WERI-Rb-1 (cell line): ENCODE results near the gene RTEL1.
"Not testable (repeated sequence)": the region's sequence is repeated elsewhere in the genome, so short reads cannot be mapped to it uniquely, and the experiment has no call there.

Experiments used
- DNase-seq: peaks from one replicate; pipeline ENCODE4 v3.0.0-alpha.2; 2020
- H3K27ac ChIP-seq: fragments of 250-450 bp; sonication (Bioruptor Pico); 2 replicates; pipeline ENCODE4 v1.5.1; 2020; ENCODE audit warnings: mild to moderate bottlenecking, moderate library complexity
- H3K27me3 ChIP-seq: fragments of 250-450 bp; sonication (Bioruptor Pico); 2 replicates; pipeline ENCODE4 v1.5.1; 2021; ENCODE audit warnings: mild to moderate bottlenecking, low read depth, moderate library complexity; ENCODE audit not compliant: insufficient read depth, severe bottlenecking
- H3K36me3 ChIP-seq: fragments of 250-450 bp; sonication (Bioruptor Pico); 2 replicates; pipeline ENCODE4 v1.5.1; 2020; ENCODE audit warnings: mild to moderate bottlenecking, moderate library complexity
- H3K4me3 ChIP-seq: 2 replicates; pipeline ENCODE4 v1.5.1; 2011; ENCODE audit warnings: low read depth, mild to moderate bottlenecking, control low read depth, low read length
- H3K9me3 ChIP-seq: fragments of 250-450 bp; sonication (Bioruptor Pico); 2 replicates; pipeline ENCODE4 v1.5.1; 2021; ENCODE audit warnings: mild to moderate bottlenecking, moderate library complexity; ENCODE audit not compliant: severe bottlenecking
- TF ChIP-seq, protein P1 (sequence below): IDR thresholded peaks from 2 replicates; pipeline ENCODE4 v1.5.1; 2011; ENCODE audit warnings: low read depth, mild to moderate bottlenecking, control low read depth, inconsistent platforms, low read length

The RTEL1 gene

DNA sequence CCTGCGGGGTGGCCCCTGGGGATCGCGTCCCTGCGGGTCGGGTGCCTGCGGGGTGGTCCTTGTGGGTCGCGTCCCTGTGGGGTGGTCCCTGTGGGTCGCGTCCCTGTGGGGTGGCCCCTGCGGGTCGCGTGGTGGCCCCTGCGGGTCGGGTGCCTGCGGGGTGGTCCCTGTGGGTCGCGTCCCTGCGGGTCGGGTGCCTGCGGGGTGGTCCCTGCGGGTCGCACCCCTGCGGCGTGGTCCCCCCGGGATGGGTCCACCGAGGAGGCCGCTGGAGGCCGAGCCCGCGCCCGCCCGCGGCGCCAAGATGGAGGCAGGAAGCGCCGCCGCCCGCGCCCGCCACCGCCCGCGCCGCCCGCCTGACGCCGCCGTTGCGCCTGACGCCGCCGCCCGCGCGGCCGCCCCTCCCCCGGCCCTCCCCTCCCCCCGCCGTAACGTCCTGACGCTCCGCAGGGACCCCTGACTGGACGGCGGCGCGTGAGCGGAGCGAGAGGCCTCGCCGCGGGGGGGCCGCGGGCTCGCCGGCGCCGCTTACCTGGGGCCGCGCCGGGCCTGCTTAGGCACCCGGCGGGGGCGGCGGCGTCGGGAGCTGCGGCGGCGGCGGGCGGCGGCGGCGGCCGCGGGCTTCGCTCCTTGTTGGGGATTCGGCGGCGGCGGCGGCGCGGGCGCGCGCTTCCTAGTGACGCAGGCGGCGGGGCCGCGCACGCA, 31.5 kb upstream of the RTEL1 start, which contains the start of gene GMEB2:
GMEB2 (minus strand) TSS at position 678 of the 705 bp plus-strand sequence. CDS start 7,704 bp downstream, outside the sequence.
- H3K27ac ChIP-seq, result peak within 1 kb of the TSS; percentile 99
- DNase-seq, result peak; percentile 74
- TF ChIP-seq, protein P1, sequence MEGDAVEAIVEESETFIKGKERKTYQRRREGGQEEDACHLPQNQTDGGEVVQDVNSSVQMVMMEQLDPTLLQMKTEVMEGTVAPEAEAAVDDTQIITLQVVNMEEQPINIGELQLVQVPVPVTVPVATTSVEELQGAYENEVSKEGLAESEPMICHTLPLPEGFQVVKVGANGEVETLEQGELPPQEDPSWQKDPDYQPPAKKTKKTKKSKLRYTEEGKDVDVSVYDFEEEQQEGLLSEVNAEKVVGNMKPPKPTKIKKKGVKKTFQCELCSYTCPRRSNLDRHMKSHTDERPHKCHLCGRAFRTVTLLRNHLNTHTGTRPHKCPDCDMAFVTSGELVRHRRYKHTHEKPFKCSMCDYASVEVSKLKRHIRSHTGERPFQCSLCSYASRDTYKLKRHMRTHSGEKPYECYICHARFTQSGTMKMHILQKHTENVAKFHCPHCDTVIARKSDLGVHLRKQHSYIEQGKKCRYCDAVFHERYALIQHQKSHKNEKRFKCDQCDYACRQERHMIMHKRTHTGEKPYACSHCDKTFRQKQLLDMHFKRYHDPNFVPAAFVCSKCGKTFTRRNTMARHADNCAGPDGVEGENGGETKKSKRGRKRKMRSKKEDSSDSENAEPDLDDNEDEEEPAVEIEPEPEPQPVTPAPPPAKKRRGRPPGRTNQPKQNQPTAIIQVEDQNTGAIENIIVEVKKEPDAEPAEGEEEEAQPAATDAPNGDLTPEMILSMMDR, result no peak
- H3K4me3 ChIP-seq, result peak within 1 kb of the TSS; percentile 66
- peaks cover 12% of the 10 kb centered on the region for H3K36me3 ChIP-seq
- H3K9me3 ChIP-seq, result peaks cover 3% of the 10 kb centered on the region
- no peaks in the 10 kb centered on the region for H3K27me3 ChIP-seq

DNA sequence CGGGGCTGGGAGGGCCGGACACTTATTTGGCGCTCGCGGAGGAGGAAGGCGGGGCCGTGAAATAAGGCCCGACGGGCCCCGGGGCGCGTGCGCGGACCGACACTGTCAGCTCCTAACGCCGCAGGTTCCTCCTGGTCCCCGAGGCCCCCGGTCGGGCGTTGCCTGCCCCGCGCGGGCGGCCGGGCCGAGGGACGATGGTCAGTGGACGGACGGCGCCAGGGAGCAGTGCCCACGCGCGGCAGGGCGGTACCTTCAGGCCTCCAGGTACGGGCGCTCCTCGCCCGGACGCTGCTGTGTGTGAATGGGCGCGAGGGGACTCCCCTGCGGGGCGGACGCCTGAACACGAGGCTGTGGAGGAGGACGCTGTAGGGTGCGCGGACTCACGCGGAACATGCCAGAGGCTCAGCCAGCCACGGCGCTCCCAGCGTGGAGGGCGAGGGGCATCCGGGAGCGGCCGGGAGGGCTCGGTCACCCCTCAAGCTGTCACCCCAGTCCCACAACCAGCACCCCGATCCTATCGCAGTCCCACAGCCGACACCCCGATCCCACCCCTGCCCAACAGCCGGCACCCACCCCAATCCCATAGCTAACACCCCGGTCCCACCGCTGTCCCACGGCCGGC, 30.9 kb upstream of the RTEL1 start:
- Histone ChIP-seq H3K9me3 (peaks cover 3% of the 10 kb centered on the region), H3K27ac (peak overlapping the region; percentile 99)
- TF ChIP-seq, protein P1, result no peak

GRCh38 chr20:63627751-63628245, 30.3 kb upstream of the RTEL1 start:
- Histone ChIP-seq H3K4me3 (peak overlapping the region; percentile 64), H3K36me3 (peaks cover 12% of the 10 kb centered on the region), H3K9me3 (peaks cover 3% of the 10 kb centered on the region), H3K27ac (peak overlapping the region; percentile 99), H3K27me3 (no peaks in the 10 kb centered on the region)
- TF ChIP-seq, protein P1, result no peak
- no peak for DNase-seq

More for the DNA sequence above, 30.9 kb upstream of the RTEL1 start:
- DNase-seq, result peak; percentile 93
- no peaks in the 10 kb centered on the region for H3K27me3 ChIP-seq
- peaks cover 12% of the 10 kb centered on the region for H3K36me3 ChIP-seq
- peak overlapping the region; percentile 64 for H3K4me3 ChIP-seq

GRCh38 chr20:63628246-63628975, 29.7 kb upstream of the RTEL1 start:
- peaks cover 12% of the 10 kb centered on the region for H3K36me3 ChIP-seq
- peak overlapping the region; percentile 64 for H3K4me3 ChIP-seq
- peaks cover 3% of the 10 kb centered on the region for H3K9me3 ChIP-seq
- H3K27me3 ChIP-seq, result no peaks in the 10 kb centered on the region
- TF ChIP-seq, protein P1, result no peak
- peak; percentile 71 for DNase-seq
- H3K27ac ChIP-seq, result peak overlapping the region; percentile 99

- not testable (repeated sequence) for DNase-seq
These were observed 27.2 kb upstream of the RTEL1 start for GRCh38 chr20:63630956-63631355.

DNA sequence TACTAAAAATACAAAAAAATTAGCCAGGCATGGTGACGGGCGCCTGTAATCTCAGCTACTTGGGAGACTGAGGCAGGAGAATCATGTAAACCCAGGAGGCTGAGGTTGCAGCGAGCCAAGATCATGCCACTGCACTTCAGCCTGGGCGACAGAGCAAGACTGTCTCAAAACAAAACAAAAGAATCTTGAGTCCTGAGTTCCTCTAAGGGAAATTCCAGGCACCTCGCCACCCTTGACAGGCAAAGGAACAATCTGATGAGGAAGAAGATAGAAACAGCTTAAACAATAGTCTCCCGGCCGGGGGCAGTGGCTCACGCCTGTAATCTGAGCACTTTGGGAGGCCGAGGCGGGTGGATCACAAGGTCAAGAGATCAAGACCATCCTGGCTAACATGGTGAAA, 26.7 kb upstream of the RTEL1 start:
- H3K9me3 ChIP-seq, DNase-seq, H3K4me3 ChIP-seq, H3K27me3 ChIP-seq: not testable (repeated sequence)
- Histone ChIP-seq H3K27ac (peak overlapping the region; percentile 99), H3K36me3 (peaks cover 12% of the 10 kb centered on the region)

More at GRCh38 chr20:63630956-63631355, 27.2 kb upstream of the RTEL1 start:
- not testable (repeated sequence) for H3K9me3 ChIP-seq, H3K27me3 ChIP-seq, H3K4me3 ChIP-seq
- peak overlapping the region; percentile 99 for H3K27ac ChIP-seq
- peaks cover 12% of the 10 kb centered on the region for H3K36me3 ChIP-seq
